HG02610 (cell line): ENCODE results near the gene PPP1R9A.

Source experiments
- ATAC-seq: cut with Tn5 transposase; IDR thresholded peaks from one replicate; pipeline ENCODE4 v1.9.1; 2021; ENCODE audit warnings: mild to moderate bottlenecking, moderate library complexity; ENCODE audit not compliant: unreplicated experiment

Gene PPP1R9A

DNA sequence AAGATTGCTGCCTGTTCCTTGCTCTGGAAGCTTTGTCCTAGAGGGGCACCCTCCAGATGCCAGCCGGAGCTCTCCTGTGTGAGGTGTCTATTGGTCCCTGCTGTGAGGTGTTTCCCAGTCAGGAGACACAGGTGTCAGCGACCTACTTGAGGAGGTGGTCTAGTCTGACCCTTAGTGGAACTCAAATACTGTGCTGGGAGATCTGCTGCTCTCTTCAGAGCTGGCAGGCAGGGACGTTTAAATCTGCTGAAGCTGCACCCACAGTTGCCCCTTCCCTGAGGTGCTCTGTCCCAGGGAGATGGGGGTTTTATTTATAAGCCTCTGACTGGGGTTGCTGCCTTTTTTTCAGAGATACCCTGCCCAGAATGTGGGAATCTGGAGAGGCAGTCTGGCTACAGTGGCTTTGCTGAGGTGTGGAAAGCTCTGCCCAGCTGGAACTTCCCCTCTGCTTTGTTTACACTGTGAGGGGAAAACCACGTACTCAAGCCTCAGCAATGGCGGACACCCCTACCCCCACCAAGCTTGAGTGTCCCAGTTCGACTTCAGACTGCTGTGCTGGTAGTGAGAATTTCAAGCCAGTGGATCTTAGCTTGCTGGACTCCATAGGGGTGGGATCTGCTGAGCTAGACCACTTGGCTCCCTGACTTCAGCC lies 119.2 kb downstream of the PPP1R9A start:
- ATAC-seq = no peak

DNA sequence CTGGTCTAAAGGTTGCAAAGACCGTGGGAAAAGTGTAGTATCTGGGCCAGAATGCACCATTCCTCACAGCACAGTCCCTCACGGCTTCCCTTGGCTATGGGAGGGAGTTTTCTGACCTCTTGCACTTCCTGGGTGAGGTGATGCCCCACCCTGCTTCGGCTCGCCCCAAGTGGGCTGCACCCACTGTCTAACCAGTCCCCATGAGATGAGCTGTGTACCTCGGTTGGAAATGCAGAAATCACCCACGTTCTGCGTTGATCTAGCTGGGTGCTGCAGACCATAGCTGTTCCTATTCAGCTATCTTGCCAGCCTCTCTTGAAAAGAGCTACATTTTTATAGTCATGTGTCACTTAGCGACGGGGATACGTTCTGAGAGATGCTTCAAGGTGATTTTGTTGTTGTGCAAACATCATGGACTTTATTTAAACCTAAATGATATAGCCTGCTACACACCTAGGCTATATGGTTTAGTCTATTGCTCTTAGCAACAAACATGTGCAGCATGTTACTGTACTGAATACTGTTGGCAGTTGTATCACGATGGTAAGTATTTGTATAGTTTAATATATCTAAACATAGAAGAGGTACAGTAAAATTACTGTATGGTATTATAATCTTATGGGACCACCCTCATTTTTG lies 120.0 kb downstream of the PPP1R9A start:
- no peak for ATAC-seq

DNA sequence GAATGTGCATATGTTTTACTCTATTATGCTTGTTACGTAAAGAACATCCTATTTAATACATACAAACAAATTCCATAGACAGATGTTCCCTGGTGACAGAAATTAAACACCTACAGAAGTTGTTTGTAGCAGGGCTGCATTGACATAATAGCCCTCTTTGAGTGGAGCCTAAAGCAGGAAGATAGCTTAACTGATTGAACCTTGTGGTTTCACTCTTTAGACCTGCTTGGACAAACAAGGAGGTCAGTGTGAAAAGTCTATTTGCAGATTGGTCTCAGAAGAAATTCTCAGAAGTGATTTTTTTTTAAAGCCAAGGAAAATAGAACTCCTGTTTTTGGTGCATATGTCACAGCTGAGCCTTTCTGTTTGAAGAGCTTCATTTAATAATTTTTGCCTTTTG lies 121.3 kb downstream of the PPP1R9A start:
- no peak for ATAC-seq

DNA sequence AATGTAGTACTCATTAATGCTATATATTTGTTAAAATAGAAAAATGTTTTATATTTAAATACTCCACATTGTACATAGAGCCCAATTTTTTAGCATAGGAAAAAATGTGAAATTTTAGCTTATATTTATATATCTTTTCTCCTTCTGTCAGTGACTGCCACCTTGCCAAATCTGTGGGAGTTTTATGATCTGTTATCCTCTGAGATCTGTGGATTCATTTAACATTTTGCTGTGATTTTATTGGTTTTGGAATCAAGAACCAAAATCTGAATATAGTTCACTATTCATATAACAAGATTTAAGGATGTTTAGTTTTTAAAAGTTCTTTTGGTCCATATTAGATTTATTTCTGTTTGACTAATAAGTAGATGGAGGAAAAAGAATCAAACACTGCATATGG lies 127.9 kb downstream of the PPP1R9A start:
- ATAC-seq = no peak

DNA sequence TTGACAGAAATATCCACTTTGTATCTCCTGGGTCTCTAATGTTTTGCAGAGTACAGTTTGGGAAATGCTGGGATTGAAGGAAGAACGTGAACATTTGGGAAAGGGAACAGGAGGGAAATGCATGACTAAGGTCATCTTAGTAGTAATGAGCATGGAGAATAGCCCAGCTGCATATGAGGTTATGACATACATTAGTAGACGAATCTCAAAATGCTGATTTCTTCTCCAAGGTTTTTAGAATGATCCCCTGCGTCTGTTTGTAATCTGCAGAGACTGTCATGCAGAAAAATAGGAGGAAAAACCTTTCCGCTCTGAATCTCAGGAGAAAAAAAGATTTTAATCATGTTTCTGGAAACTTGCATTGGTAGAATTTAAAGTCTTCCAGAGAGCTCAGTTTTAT lies 133.6 kb downstream of the PPP1R9A start:
- no peak for ATAC-seq

- ATAC-seq = no peak
Measured at GRCh38 chr7:95045236-95045923, 138.0 kb downstream of the PPP1R9A start.

DNA sequence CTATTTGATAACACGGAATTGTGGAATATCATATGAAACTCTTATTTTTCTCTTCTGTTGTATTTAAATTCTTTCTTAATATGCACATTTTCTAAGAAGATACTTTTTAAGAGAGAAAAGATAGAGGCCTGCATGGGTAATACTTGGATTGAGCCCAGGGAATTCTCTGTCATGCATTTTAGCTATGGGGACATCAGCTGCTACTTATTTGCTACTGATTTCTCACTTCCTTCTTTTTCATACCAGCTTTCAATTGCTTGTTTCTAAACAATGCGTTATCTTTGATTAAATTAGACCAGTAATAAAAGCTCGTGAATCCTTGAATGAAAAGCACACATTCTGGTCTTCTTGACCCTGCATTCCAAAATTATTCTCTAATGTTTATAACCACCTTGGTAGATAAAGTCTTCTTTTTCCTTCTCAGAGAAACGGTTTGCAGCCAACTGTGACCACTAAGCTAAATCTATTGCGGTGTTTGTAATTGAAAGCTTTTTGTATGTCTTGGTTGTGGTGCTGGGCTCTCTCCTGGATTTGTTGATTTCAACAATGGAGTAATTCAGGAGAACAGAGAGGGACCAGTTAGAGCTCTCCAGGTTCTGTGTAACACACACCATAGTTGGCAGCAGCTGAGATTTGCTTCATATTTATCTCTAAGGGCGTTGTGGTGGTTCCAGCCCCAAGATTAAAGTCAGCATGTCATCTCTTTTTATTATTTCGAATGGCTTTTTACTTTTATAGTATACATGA lies 139.3 kb downstream of the PPP1R9A start:
- ATAC-seq = no peak

DNA sequence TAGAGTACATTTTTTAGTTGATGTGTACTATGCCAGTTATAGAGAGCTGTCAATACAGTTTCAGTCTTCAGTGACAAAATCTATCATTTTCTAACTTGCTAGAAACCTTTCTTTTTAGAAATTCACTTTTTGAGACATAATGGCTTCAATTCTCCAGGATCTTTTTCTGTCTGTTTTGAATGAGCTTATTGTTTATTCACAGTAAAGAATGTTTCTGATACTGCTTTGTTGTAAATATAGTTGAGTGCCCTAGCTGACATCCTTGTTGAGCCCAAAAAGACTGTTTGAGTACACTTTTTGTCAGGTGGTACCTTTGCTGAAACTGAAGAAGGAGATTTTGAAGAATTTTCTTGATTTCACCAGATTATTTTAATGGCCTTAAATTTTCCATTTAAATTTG lies 139.9 kb downstream of the PPP1R9A start:
- ATAC-seq = no peak

- ATAC-seq = no peak
Measured at GRCh38 chr7:95052566-95053094, 145.2 kb downstream of the PPP1R9A start.

DNA sequence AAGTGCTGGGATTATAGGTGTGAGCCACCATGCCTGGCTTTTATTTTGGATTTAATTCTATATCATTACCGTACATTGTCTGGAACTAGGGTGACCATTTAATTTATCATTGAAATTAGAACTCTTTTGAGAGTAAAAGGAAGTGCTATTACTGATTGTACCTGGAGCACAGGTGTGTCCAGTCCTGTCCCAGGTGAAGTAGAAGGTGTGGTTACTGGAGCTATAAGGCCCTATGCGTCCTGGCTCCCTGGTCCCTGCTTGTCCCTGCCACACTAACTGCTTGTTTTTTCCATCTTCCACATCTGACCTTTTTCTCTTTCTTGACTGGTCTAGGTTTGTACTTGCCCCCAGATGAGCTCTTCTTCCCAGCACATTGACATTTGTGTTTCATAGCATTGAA lies 147.0 kb downstream of the PPP1R9A start:
- no peak for ATAC-seq

GRCh38 chr7:95055295-95055694 lies 147.9 kb downstream of the PPP1R9A start:
- ATAC-seq = no peak

- no peak for ATAC-seq
Measured at GRCh38 chr7:95056107-95056739, 148.8 kb downstream of the PPP1R9A start.

DNA sequence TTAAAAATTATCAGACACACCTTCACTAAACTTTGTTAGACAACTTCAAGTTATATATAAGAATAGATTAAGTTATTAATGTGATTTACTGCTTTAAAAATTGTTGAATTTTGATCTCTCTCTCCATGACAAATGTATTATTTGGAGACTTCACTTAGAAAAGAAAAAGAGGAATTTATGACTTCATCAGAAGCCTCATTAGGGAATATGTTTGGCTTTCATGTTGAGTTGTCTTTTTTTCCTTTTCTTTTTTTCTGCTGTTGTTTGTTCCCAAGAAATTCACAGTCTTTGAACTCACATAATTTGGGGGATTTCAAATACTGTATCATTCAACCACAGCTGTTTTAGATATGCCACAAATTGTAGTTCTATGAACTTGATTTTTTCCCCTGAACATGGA lies 149.5 kb downstream of the PPP1R9A start:
- no peak for ATAC-seq

GRCh38 chr7:95059842-95060313 lies 152.5 kb downstream of the PPP1R9A start:
- ATAC-seq = no peak

- no peak for ATAC-seq
Measured at GRCh38 chr7:95062901-95063300, 155.5 kb downstream of the PPP1R9A start.

- ATAC-seq = no peak
Measured at GRCh38 chr7:95066737-95067530, 159.5 kb downstream of the PPP1R9A start.

DNA sequence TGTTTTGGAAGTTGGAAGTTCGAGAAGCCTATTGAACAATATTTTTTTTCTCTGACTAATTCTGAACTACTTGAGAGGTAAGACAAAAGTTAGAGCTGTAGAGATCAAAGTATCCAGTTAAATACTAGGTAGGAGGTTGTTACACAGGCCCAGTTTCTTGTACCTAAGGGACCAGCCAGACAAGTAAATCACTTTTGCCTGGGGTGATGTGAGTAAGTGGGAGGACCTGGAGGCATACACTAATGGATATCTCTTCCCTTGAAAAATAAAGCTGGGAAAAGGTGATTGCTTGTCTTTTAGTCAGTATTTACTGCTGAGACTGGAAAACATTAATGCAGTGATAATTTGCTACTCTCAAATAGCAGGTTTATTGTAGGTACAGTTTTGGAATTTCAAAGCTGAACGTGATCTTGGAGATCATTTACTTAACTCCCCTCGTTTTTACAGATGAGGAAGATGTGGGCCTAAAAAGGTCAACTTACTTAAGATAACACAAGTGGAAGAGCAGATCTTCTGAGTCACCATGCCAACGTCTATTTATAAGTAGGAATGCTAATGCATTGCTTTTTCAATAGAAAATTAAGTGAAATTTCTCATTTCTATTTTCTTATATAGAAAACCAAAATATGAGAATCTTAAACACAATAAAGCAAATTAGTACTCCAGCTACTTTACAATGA lies 181.3 kb downstream of the PPP1R9A start:
- no peak for ATAC-seq

DNA sequence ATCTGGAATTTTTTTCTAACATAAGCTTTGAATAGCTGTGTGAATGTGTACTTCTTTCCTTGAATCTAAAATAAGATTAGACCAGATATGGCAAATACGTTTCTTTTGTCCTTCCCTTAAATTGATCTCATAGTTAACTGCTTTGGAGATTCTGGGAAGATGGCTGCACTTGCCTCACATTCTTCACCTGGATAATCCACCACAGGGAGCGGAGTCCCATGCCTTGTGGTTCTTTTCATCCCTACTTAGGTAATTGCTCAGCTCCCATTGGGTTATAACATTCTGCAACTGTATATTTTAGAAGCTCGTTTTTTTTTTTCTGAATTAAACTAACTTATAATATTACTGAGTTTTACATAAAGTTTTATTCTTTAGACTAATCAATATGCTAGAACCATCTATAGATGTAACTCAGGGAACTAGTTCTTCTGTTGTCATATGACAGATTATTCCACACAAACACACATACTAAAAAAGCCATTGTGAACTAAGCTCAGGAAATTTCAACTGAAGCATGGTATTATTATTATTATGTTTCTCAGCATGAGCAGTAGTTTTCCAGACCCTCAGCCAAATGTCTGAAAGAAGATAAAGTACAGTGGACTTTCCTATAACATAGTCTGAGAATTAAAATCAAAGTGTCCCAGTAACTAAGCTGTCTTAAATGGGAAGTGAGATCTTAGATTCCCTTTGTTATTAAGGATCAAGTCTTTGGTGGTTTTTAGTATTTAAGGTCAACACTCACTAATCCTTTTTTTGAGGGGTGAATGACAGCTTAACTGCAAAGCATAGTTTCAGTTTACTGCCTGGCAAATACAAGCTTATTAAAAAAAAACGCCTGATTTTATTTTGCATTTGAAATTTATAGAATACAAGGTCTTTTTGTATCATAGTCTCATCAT lies 182.3 kb downstream of the PPP1R9A start:
- no peak for ATAC-seq
